Activated naive CD8-positive, alpha-beta T cell treated with anti-CD3 and anti-CD28 coated beads, Interleukin-2, amount 50 U/mL, for 24 hours (primary cell): ENCODE data around the gene MUC13.

Experiments used
- ATAC-seq: fragments of 150-1000 bp; cut with Tn5 transposase; one replicate; pipeline ENCODE4 v1.10.0; 2021
- DNase-seq: peaks from one replicate; pipeline ENCODE4 v3.0.0; 2021
- H3K27ac Mint-ChIP-seq: one replicate; pipeline ENCODE4 v1.8.0; 2021; ENCODE audit warnings: mild to moderate bottlenecking, mixed read lengths
- H3K27me3 Mint-ChIP-seq: one replicate; pipeline ENCODE4 v1.8.0; 2021; ENCODE audit warnings: mixed read lengths
- H3K36me3 Mint-ChIP-seq: one replicate; pipeline ENCODE4 v1.8.0; 2021; ENCODE audit warnings: low read depth, mixed read lengths
- H3K4me1 Mint-ChIP-seq: one replicate; pipeline ENCODE4 v1.8.0; 2021; ENCODE audit warnings: mixed read lengths
- H3K4me3 Mint-ChIP-seq: one replicate; pipeline ENCODE4 v1.8.0; 2021; ENCODE audit warnings: mild to moderate bottlenecking, moderate library complexity, mixed read lengths
- H3K9me3 Mint-ChIP-seq: one replicate; pipeline ENCODE4 v1.8.0; 2021; ENCODE audit warnings: mixed read lengths

The MUC13 gene

DNA sequence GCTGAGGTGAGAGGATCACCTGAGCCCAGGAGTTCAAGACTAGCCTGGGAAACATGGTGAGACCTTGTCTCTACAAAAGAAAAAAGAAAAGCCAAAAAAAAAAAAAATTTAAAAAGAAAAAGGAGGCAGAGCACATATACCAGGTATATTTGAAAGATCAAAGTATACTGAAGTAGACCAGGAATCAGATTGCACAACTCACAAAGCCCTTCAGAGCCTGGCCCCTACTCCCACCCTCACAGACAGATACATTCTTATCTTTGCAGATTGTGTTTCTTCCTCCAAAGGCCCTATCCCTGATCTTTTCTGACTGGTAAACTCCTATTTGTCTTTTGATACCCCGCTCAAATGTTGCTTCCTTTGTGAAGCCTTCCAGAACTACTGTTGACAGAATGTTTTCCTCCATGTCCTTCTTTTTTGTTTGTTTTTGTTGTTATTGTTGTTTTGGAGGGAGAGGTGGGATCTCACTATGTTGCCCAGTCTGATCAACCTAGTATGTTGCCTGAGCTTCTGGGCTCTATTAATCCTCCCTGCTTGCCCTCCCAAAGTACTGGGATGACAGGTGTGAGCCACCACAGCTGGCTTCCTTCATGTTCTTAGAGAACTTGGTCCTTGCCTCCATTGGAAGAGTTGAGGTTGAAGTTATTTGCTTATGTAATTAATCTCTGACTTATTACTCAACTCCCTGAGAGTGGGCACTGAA lies 37.6 kb downstream of the MUC13 start:
- Mint-ChIP-seq H3K4me3 (no peak overlapping the region), H3K4me1 (peaks cover 10% of the 10 kb centered on the region), H3K9me3 (no peaks in the 10 kb centered on the region), H3K27me3 (peaks cover 3% of the 10 kb centered on the region), H3K36me3 (no peaks in the 10 kb centered on the region), H3K27ac (no peak overlapping the region)
- DNase-seq (no peak), ATAC-seq (no peak)

DNA sequence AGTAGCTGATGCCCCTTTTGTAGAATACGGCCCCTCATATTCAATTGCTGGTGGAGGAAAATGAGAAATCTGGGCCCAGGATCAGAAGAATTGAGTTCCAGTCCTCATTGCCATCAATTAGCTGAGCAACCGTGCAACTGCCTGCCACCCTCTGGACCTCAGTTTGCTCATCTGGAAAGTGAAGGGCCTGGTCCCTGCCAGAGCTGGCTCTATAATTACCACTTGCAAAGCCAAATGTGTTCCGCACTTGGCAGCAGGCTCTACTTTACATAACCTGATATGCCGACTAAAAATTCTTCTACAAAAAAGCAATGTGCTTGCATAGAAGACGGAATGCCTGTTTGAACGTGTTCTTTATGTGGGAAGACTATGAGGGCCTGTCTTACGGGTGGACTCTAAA lies 38.8 kb downstream of the MUC13 start:
- Mint-ChIP-seq H3K9me3 (no peaks in the 10 kb centered on the region), H3K27ac (no peak overlapping the region), H3K4me1 (peaks cover 8% of the 10 kb centered on the region), H3K36me3 (no peaks in the 10 kb centered on the region), H3K4me3 (no peak overlapping the region), H3K27me3 (peaks cover 3% of the 10 kb centered on the region)
- DNase-seq = no peak
- ATAC-seq = no peak

DNA sequence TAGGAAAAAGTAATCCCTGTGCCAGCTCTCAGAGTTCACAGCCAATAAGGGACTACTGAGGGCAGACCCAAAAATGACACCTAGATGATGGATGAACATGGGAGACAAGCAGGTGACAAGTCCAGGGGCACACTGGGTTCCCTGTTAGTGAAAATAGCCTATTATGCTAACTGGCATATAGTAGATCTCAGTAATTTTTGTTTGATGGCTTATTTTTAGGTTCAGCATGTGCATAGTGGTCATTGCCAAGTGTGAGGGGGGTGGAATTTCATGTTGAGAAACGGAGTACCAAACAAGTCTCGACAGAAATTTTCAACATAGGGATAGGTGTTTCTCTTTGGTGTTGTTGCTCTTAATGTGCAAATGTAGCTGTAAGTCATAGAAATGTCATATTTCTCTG lies 41.0 kb downstream of the MUC13 start:
- peaks cover 18% of the 10 kb centered on the region for H3K27me3 Mint-ChIP-seq
- no peaks in the 10 kb centered on the region for H3K36me3 Mint-ChIP-seq
- no peaks in the 10 kb centered on the region for H3K9me3 Mint-ChIP-seq

DNA sequence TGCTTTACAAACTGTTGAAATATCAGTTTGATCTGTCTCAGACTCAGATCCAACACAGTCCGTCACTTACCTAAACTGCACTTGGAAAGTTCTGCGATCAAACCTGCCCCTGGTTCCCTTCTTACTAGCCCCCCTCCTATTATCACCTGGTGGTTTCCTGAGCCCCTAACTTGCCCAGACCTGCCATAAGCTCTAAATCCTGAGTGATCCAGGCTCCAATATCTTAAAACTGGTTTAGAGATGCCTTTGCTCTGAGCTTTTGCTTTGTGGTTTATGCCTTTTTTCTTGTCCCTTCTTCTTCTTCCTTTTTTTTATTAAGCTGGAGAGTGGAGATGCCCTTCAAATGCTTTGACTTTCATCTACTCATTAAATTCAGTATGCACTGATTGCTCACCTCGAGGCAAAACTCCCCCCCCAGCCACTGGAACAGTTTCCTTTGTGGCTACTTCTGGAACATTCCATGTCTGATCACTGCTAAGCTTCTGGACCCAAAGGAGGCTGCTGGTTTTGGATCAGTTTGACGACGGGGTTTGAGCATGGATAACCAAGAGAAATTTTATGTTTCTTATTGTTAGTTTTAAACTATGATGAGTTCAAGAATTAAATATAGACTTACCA lies 43.9 kb downstream of the MUC13 start:
- H3K27ac Mint-ChIP-seq = no peak overlapping the region
- no peak overlapping the region for H3K4me3 Mint-ChIP-seq
- H3K36me3 Mint-ChIP-seq = no peaks in the 10 kb centered on the region
- peaks cover 33% of the 10 kb centered on the region for H3K27me3 Mint-ChIP-seq
- ATAC-seq = no peak
- no peak for DNase-seq
- H3K9me3 Mint-ChIP-seq = no peaks in the 10 kb centered on the region
- peaks cover 7% of the 10 kb centered on the region for H3K4me1 Mint-ChIP-seq

More for the DNA sequence above, 41.0 kb downstream of the MUC13 start:
- Mint-ChIP-seq H3K27ac (no peak overlapping the region), H3K4me3 (no peak overlapping the region), H3K4me1 (no peaks in the 10 kb centered on the region)
- ATAC-seq (no peak), DNase-seq (no peak)

DNA sequence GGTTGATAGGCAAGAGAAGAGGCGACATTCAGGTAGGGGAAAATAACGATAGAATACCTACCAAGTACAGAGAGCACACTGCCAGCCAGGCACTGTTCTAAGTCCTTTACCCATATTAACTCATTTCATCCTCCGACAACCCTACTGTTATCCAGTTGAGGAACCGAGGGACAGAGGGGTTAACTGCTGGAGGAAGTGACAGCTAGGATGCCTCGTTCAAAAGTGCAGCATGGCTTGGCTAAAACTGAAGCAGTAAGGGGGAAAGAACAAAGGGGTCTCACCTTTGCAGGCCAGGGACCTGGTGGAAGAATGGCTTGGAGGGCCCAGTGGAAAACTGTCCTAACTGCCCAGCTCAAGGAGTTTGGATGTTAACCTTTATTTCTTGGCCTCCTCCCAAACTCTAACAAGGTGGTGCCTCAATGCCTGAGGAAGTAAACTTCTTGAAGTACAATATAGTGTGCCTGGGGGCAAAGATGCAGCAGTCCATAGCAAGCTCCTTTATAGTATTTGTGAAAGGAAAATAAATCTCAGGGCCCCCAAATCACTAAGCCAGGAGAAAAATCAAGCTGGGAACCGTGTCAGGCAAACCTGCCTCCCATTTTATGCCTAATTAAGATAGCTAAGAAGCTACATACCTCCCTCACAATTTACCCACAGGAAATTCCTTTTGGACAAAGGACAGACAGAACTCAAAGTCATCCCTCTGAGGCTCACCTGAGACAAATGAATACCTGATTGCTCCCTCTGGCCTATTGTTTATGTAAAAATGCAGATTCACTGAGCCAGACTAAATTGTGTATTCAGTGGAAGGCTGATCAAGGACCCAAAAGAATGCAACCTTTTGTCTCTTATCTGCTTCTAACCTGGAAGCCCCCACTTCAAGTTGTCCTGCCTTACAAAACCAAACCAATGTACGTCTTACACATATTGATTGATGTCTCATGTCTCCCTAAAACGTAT lies 45.8 kb downstream of the MUC13 start:
- DNase-seq = no peak
- Mint-ChIP-seq H3K36me3 (no peaks in the 10 kb centered on the region), H3K4me3 (peak overlapping the region; percentile 52), H3K27me3 (peaks cover 51% of the 10 kb centered on the region), H3K9me3 (no peaks in the 10 kb centered on the region), H3K27ac (no peak overlapping the region), H3K4me1 (peaks cover 8% of the 10 kb centered on the region)
- no peak for ATAC-seq

DNA sequence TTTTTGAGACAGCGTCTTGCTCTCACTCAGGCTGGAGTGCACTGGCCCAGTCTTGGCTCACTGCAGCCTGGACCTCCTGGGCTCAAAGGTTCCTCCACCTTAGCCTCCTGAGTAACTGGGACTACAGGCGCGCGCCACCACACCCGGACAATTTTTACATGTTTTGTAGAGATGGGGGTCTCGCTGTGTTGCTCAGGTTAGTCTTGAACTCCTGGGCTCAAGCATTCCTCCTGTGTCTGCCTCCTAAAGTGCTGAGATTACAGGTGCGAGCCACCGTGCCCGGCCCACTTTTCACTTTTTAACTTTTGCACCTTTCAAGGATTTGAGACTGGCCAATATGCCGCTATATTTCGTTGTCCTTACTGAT lies 46.6 kb downstream of the MUC13 start:
- no peak for DNase-seq
- H3K4me1 Mint-ChIP-seq = peaks cover 8% of the 10 kb centered on the region
- peak overlapping the region; percentile 52 for H3K4me3 Mint-ChIP-seq
- H3K27ac Mint-ChIP-seq = no peak overlapping the region
- H3K9me3 Mint-ChIP-seq = no peaks in the 10 kb centered on the region
- ATAC-seq = no peak
- peaks cover 53% of the 10 kb centered on the region for H3K27me3 Mint-ChIP-seq
- H3K36me3 Mint-ChIP-seq = no peaks in the 10 kb centered on the region

DNA sequence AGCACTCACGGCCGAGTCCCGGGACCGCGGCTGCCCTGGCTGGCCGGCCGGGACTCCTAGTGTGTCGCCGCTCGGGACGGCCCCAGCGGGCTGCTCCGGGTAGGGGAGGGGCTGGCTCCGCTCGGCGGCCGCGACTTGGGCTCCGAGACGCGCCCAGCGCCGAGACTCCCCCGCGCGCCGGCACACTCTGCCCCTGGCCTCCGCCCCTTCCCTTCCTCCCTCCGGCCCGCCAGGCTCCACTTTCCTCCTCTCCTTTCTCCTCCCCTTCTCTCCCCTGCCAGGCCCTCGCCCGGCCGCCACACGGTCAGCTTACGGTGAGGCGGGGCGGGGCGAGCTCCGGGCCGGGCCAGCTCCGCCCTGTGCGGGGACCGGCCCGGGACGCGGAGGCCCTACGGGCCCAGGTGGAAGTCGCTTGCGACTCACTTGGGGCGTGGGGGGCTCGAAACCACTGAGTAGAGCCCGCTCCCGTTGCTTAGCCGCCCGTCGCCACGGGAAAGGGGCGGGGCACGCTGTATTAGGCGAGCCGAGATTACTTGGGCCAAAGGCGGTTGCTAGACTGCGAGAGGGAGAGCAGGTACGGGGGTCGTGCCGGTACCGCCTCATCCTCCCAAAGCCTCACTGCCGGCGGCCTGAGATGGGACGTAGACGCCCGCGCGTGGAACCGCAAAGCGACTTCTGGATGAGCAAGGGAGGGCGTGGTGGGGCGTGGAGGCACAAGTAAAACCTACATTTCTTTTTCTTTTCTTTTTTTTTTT lies 47.2 kb downstream of the MUC13 start, which contains the start of gene ITGB5:
Gene ITGB5 (minus strand): TSS at position 189 of the 755 bp plus-strand sequence. CDS start 365 bp downstream, outside the sequence.
- no peaks in the 10 kb centered on the region for H3K9me3 Mint-ChIP-seq

DNA sequence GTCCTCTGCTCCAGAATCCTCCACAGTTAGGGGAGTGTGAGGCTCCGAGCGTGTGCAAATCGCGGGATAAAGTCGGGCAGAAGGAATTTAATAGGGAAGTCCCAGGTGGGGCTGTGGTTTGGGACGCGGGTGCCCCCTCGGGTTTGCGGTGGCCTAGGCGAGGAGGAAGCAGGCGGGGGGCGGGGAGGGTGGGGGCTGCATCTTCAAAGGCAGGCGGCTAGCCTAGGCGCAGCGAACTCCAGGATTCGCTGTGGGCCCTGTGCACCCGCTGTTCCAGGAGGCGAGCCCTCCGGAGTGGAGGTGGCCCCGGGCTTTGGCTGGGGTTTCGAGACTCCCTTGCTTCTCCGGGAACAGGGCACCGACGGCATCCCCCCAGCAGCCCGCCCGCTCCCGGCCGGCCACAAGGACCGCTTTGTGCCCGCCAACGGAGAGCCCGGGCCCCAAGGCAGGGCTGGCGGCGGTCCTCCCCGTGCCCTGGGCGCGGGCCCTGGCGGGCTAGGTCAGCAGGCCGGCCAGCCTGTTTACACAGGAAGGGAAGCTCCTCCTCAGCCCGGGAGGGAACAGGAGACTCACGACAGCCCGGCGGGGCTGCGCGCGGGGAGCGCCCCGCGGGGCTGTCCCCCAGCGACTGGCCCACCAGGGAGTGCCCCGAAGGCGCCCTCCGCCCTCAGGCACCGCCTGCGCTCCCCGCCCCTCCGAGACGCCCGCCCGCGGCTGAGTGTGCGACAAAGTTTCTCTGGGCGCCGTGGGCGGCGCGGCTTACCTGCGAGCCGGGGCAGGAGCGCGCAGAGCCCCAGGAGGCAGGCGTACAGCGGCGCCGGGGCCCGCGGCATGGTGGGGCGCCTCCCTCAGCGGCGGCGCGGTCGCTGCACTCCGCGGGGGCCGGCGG lies 48.1 kb downstream of the MUC13 start:
- Mint-ChIP-seq H3K4me1 (peaks cover 8% of the 10 kb centered on the region), H3K27ac (no peak overlapping the region), H3K4me3 (peak overlapping the region; percentile 57), H3K36me3 (no peaks in the 10 kb centered on the region), H3K27me3 (peaks cover 59% of the 10 kb centered on the region), H3K9me3 (no peaks in the 10 kb centered on the region)
- DNase-seq (peak; percentile 48), ATAC-seq (peak; percentile 61)

More for the DNA sequence above, 47.2 kb downstream of the MUC13 start, which contains the start of gene ITGB5:
- H3K4me3 Mint-ChIP-seq = peak within 1 kb of the TSS; percentile 57
- H3K27me3 Mint-ChIP-seq = peaks cover 53% of the 10 kb centered on the region
- DNase-seq (peak; percentile 46), ATAC-seq (peak; percentile 83)
- H3K27ac Mint-ChIP-seq = no peak within 1 kb of the TSS
- no peaks in the 10 kb centered on the region for H3K36me3 Mint-ChIP-seq
- H3K4me1 Mint-ChIP-seq = peaks cover 8% of the 10 kb centered on the region

DNA sequence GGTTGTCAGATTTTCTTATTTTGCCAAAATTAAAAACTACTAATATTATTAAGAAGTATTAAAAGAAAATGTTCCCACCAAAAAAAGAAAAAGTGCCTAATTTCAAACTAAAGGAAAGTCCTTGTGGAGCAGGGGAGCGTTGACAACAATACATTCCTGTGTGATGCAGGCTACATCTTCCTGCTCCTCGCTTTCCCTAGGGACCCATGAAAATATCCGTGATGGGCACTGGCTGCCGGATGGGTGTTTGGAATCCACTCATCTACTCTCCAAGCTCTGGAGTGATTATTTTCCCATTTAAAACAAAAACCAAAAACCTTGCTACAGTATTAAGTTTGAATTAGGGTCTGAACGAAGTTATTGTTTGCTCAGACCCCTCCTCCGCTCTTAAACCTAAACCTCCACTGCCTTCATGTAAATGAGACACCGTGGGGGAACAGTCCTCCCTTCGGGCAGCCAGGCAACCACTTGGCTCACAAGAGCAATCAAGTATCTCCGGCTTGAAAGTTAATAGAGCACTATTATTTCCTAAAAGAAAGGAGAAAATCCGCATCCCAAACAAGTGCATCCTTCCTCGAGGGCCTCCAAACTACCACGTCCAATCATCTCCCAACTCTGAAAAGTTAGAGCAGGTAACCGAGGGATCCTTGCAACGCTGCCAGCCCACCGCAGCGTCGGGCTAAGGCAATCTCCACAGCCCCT lies 48.9 kb downstream of the MUC13 start:
- ATAC-seq = no peak

DNA sequence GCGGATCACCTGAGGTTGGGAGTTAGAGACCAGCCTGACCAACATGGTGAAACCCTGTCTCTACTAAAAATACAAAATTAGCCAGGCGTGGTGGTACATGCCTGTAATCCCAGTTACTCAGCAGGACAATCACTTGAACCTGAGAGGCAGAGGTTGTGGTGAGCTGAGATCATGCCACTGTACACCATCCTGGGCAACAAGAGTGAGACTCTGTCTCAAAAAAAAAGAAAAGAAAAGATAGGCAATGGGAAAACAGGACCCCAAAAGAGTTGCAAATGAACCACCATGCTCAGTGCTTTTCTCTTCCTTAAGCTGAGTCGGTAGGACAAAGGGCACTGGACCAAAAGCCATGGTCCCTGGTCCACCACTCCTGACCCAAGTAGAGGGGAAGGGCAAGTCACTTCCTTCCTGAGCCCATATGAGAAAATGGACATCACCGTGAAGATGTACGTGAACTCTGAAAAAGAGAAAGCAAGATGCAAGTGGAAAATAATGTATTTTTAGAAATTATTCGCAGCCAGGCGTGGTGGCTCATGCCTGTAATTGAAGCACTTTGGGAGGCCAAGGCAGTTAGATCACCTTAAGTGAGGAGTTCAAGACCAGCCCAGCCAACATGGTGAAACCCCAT lies 50.0 kb downstream of the MUC13 start:
- ATAC-seq = no peak
- Mint-ChIP-seq H3K36me3 (no peaks in the 10 kb centered on the region), H3K27me3 (peaks cover 52% of the 10 kb centered on the region), H3K4me3 (no peak overlapping the region), H3K27ac (no peak overlapping the region), H3K4me1 (peaks cover 8% of the 10 kb centered on the region), H3K9me3 (no peaks in the 10 kb centered on the region)
- no peak for DNase-seq

More for the DNA sequence above, 48.9 kb downstream of the MUC13 start:
- Mint-ChIP-seq H3K27me3 (peaks cover 57% of the 10 kb centered on the region), H3K27ac (no peak overlapping the region), H3K4me1 (peaks cover 8% of the 10 kb centered on the region), H3K9me3 (no peaks in the 10 kb centered on the region), H3K36me3 (no peaks in the 10 kb centered on the region), H3K4me3 (peak overlapping the region; percentile 57)
- no peak for DNase-seq

DNA sequence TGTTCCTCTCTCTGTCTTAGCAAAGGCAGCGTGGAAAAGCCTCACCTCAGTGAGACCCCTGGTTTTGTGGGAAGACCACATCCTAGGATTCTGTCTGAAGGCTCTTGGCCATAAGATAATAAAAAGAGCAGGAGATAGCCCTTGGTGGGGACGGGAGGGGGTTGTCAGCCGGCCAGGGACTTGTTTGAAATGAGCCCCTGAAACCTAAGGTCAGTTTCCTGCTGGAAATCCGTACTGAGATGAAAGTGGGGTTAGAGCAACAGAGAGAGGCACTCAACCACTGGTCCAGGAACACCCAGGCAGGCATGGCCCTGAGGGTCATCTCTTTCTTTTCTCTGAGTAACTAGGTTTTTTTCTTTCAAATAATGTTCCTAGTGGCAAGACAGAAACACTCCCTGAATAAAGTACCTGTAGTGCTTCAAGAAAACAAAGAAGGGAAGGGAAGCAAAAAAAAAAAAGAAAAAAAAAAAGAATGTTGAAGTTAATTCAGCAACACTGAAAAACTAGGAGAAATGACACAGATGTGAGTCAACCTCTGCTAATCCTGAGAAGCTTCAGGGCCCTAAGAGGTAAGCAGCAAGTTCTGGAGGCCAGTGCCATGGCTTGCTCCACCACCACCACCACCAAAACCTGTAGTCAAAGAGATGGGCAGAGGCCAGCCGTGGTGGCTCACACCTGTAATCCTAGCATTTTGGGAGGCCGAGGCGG lies 50.6 kb downstream of the MUC13 start:
- no peak overlapping the region for H3K4me3 Mint-ChIP-seq
- H3K36me3 Mint-ChIP-seq = no peaks in the 10 kb centered on the region
- no peak for DNase-seq
- H3K4me1 Mint-ChIP-seq = peaks cover 13% of the 10 kb centered on the region
- H3K27me3 Mint-ChIP-seq = peaks cover 50% of the 10 kb centered on the region
- ATAC-seq = no peak
- no peak overlapping the region for H3K27ac Mint-ChIP-seq
- no peaks in the 10 kb centered on the region for H3K9me3 Mint-ChIP-seq
